K562 (cell line): Measurements from ENCODE around the gene PLCB3. TPM values are rescaled to one million over a fixed set of nuclear protein-coding genes. Genes with fewer than 3 reads are reported as not detected.
A peak's percentile ranks its signal among the peaks of the same experiment; 100 is the strongest.

Experiments
- ATAC-seq: fragments of 200-7000 bp; cut with Tn5 transposase; 3 replicates; pipeline ENCODE4 v1.9.1; 2020; ENCODE audit warnings: moderate library complexity
- BruUV-seq: library from RNA; stranded (reverse); fragments of 400-500 nt; replicated peaks from 2 replicates; lab custom pipeline; 2021; lab: Mats Ljungman, UMichigan
- CTCF ChIA-PET: fragments of 300-600 bp; formaldehyde crosslinking; extraction: SDS; loops from one replicate; lab custom pipeline; 2021; ENCODE audit warnings: low intra/inter-chr PET ratio; lab: Yijun Ruan, JAX
- POLR2A ChIA-PET: fragments of 300-600, 350-650 bp; sonication (Branson Sonifier 250); formaldehyde crosslinking; extraction: SDS; loops from one replicate; lab custom pipeline; 2021; ENCODE audit warnings: antibody characterized with exemption, inconsistent platforms; lab: Yijun Ruan, JAX
- DNase-seq, 4 experiments: peaks; one replicate each; pipeline versions ENCODE4 v3.0.0 to v3.0.0-alpha.2; 2011 to 2018; ENCODE audit warnings: low spot score in 3 of 4, mixed read lengths in 3 of 4; ENCODE audit errors: extremely low read depth in 1 of 4
- FAIRE-seq: peaks from 2 replicates; lab custom pipeline; 2011; peaks lifted over from hg19 to GRCh38; lab: Jason Lieb, UNC
- H2AFZ ChIP-seq: 2 replicates; pipeline ENCODE4 v1.6.0; 2011; ENCODE audit warnings: low read depth, low read length, control low read depth, inconsistent platforms
- H3K27ac ChIP-seq: fragments of 200-600 bp; 3 replicates; pipeline ENCODE4 v1.8.0; 2011; ENCODE audit warnings: low read depth, mild to moderate bottlenecking, control low read depth, inconsistent platforms, low read length, moderate library complexity, mixed read lengths; ENCODE audit errors: extremely low read depth
- H3K27me3 ChIP-seq, 2 experiments: fragments of 300-600 bp in 1 of 2; 2 replicates in 1 of 2; 3 replicates in 1 of 2; pipeline versions ENCODE4 v1.6.0 to v1.8.0; 2011; ENCODE audit warnings: inconsistent platforms in 2 of 2, low read length in 2 of 2, mild to moderate bottlenecking in 1 of 2, mixed read lengths in 1 of 2, moderate library complexity in 1 of 2; ENCODE audit not compliant: control insufficient read depth in 2 of 2, insufficient read depth in 2 of 2
- H3K36me3 ChIP-seq: fragments of 300-600 bp; 3 replicates; pipeline ENCODE4 v1.8.0; 2011; ENCODE audit warnings: mild to moderate bottlenecking, low read length, inconsistent platforms; ENCODE audit not compliant: control insufficient read depth, insufficient read depth
- H3K4me1 ChIP-seq, 2 experiments: fragments of 200-600 bp in 1 of 2; replicated peaks in 1 of 2; 2 replicates in 1 of 2; 3 replicates in 1 of 2; pipeline versions ENCODE4 v1.5.1 to v1.8.0; 2011; ENCODE audit warnings: inconsistent platforms in 2 of 2, low read length in 2 of 2, mild to moderate bottlenecking in 1 of 2, mixed read lengths in 1 of 2, moderate library complexity in 1 of 2; ENCODE audit not compliant: control insufficient read depth in 2 of 2, insufficient read depth in 2 of 2
- H3K4me2 ChIP-seq: 2 replicates; pipeline ENCODE4 v1.6.1; 2011; ENCODE audit warnings: low read length, control low read depth, inconsistent platforms, mixed read lengths; ENCODE audit not compliant: insufficient read depth
- H3K4me3 ChIP-seq: fragments of 200-600 bp; sonication (generic), shearing (Covaris generic); 2 replicates; pipeline ENCODE4 v1.5.1; 2016; ENCODE audit warnings: control low read depth, inconsistent platforms
- H3K79me2 ChIP-seq: fragments of 200-600 bp; 3 replicates; pipeline ENCODE4 v1.8.0; 2011; ENCODE audit warnings: low read length, inconsistent platforms; ENCODE audit not compliant: control insufficient read depth, insufficient read depth
- H3K9ac ChIP-seq, 2 experiments: 2 replicates each; pipeline versions ENCODE4 v1.6.0 to v1.6.1; 2011; ENCODE audit warnings: low read depth in 2 of 2, low read length in 2 of 2, control low read depth in 1 of 2, inconsistent platforms in 1 of 2, mild to moderate bottlenecking in 1 of 2, mixed read lengths in 1 of 2; ENCODE audit not compliant: insufficient read depth in 1 of 2
- H3K9me1 ChIP-seq: one replicate; pipeline ENCODE4 v1.6.0; 2011; ENCODE audit warnings: inconsistent platforms, mild to moderate bottlenecking, low read length, moderate library complexity; ENCODE audit not compliant: control insufficient read depth, insufficient read depth
- H3K9me3 ChIP-seq: replicated peaks from 2 replicates; pipeline ENCODE4 v1.5.1; 2011; ENCODE audit warnings: low read depth, low read length, inconsistent platforms; ENCODE audit not compliant: control insufficient read depth, insufficient read depth
- H4K20me1 ChIP-seq: replicated peaks from 2 replicates; pipeline ENCODE4 v1.6.1; 2011; ENCODE audit warnings: low read length, inconsistent platforms, mixed read lengths; ENCODE audit not compliant: control insufficient read depth, insufficient read depth
- CREM ChIP-seq: IDR thresholded peaks from 2 replicates; pipeline ENCODE4 v1.6.1; 2014; ENCODE audit warnings: antibody characterized with exemption, low read depth
- DEAF1 ChIP-seq: fragments of 450-650 bp; formaldehyde crosslinking; IDR thresholded peaks from 2 replicates; pipeline ENCODE4 v1.4.0; 2020; ENCODE audit warnings: mild to moderate bottlenecking, moderate library complexity
- FOXA3 ChIP-seq, 2 experiments: fragments of 450-650 bp in 1 of 2; sonication (generic) in 1 of 2; formaldehyde crosslinking; IDR thresholded peaks in 1 of 2; conservative IDR thresholded peaks in 1 of 2; 2 replicates each; pipeline versions ENCODE4 v1.4.0 to v1.8.0; 2020 to 2022; ENCODE audit warnings: mild to moderate bottlenecking in 2 of 2, missing genetic modification reagents in 1 of 2
- GATAD2A ChIP-seq: fragments of 450-650 bp; IDR thresholded peaks from 2 replicates; pipeline ENCODE4 v1.6.1; 2017
- HES1 ChIP-seq: fragments of 450-650 bp; IDR thresholded peaks from 2 replicates; pipeline ENCODE4 v1.6.1; 2016; ENCODE audit warnings: low read depth, mild to moderate bottlenecking, moderate library complexity
- JUNB ChIP-seq: fragments of 450-650 bp; formaldehyde crosslinking; conservative IDR thresholded peaks from 2 replicates; pipeline ENCODE4 v1.4.0; 2020; ENCODE audit warnings: mild to moderate bottlenecking
- KHSRP ChIP-seq: fragments of 450-650 bp; IDR thresholded peaks from 2 replicates; pipeline ENCODE4 v1.6.1; 2017
- NFRKB ChIP-seq: fragments of 450-650 bp; IDR thresholded peaks from 2 replicates; pipeline ENCODE4 v1.6.1; 2016; ENCODE audit warnings: low read depth
- POLR2G ChIP-seq: fragments of 200-400 bp; formaldehyde crosslinking; IDR thresholded peaks from 2 replicates; pipeline ENCODE4 v1.6.1; 2017; ENCODE audit warnings: low read depth, mild to moderate bottlenecking, antibody characterized with exemption, low read length, moderate library complexity
- SNRNP70 ChIP-seq: fragments of 200-400 bp; formaldehyde crosslinking; optimal IDR thresholded peaks from 2 replicates; pipeline ENCODE3; 2017; ENCODE audit warnings: low read depth, low read length
- TCF7 ChIP-seq: sonication (generic); IDR thresholded peaks from 2 replicates; pipeline ENCODE4 v1.6.1; 2016; ENCODE audit warnings: antibody characterized with exemption, borderline replicate concordance
- ZBTB1 ChIP-seq: sonication (generic); formaldehyde crosslinking; IDR thresholded peaks from 2 replicates; pipeline ENCODE4 v1.8.1; 2023; ENCODE audit warnings: missing genetic modification reagents, low read depth, mild to moderate bottlenecking, borderline replicate concordance
- ZFP30 ChIP-seq: fragments of 250-450 bp; sonication (Bioruptor Pico); IDR thresholded peaks from 2 replicates; pipeline ENCODE4 v1.8.0; 2022; ENCODE audit warnings: moderate library complexity, mild to moderate bottlenecking, inconsistent platforms, borderline replicate concordance
- ZFX ChIP-seq: sonication (generic); formaldehyde crosslinking; IDR thresholded peaks from 2 replicates; pipeline ENCODE4 v1.8.0; 2022; ENCODE audit warnings: mild to moderate bottlenecking, missing genetic modification reagents, moderate library complexity
- ZNF253 ChIP-seq: fragments of 250-450 bp; sonication (Bioruptor Pico); conservative IDR thresholded peaks from 2 replicates; pipeline ENCODE4 v1.6.1; 2021; ENCODE audit warnings: mild to moderate bottlenecking
- ZNF384 ChIP-seq: IDR thresholded peaks from 2 replicates; pipeline ENCODE4 v1.6.1; 2012; ENCODE audit warnings: low read depth, low read length, improper control_type of control experiment
- ZNF75A ChIP-seq: fragments of 450-650 bp; formaldehyde crosslinking; IDR thresholded peaks from 2 replicates; pipeline ENCODE4 v1.4.0; 2020; ENCODE audit warnings: mild to moderate bottlenecking
- WGBS: fragments of 100-300 bp; shearing (Covaris generic); methylation state at CpG from one replicate; pipeline ENCODE4 v1.1.6; 2016; ENCODE audit warnings: low coverage, mixed read lengths; ENCODE audit not compliant: insufficient coverage; ENCODE audit errors: missing lambda C conversion rate; 5-methylcytosine and 5-hydroxymethylcytosine counted together
- in situ Hi-C: fragments of 300-500 bp; cut with MboI; formaldehyde crosslinking; loops from 4 replicates; pipeline ENCODE4 v1.15.0; 2018; ENCODE audit warnings: inconsistent platforms, mixed read lengths
- intact Hi-C: fragments of 100-400 bp; cut with micrococcal nuclease; formaldehyde crosslinking; loops from 2 replicates; pipeline ENCODE4 v1.14.2; 2022
- polyA plus RNA-seq, 8 experiments: library from polyadenylated mRNA; depleted of rRNA in 4 of 8; stranded (reverse) in 5 of 8; unstranded in 3 of 8; fragments of >200 nt; fragmentation: Nextera tagmentation in 2 of 8; fragmentation: Illumina TruSeq in 1 of 8; extraction: Ambion mirVana in 2 of 8; extraction: Trizol in 1 of 8; gene quantifications; 2 replicates each; pipeline versions ENCODE4 v1.2.1 to v1.2.3, GENCODE V29; 2011 to 2014; ENCODE audit warnings: inconsistent platforms in 1 of 8, missing spikeins in 1 of 8
- total RNA-seq, 7 experiments: library from RNA; depleted of rRNA in 6 of 7; stranded (reverse); fragments of >200 nt in 6 of 7; fragmentation: Illumina TruSeq in 2 of 7; extraction: Trizol in 2 of 7; gene quantifications; 2 replicates each; pipeline versions ENCODE4 v1.2.1 to v1.2.3, GENCODE V29; 2011 to 2021; ENCODE audit warnings: low replicate concordance in 1 of 7
- TF ChIP-seq, protein P1 (sequence below), 2 experiments: fragments of 200-800 bp in 1 of 2; sonication (Bioruptor generic) in 1 of 2; sonication (generic) in 1 of 2; formaldehyde crosslinking in 1 of 2; IDR thresholded peaks in 1 of 2; conservative IDR thresholded peaks in 1 of 2; 2 replicates each; pipeline versions ENCODE4 v1.5.0 to v1.6.1; 2016 to 2020; ENCODE audit warnings: missing compliant biosample characterization in 1 of 2, missing genetic modification characterization in 1 of 2, missing genetic modification reagents in 1 of 2
- TF ChIP-seq, protein P2 (sequence below): sonication (generic); formaldehyde crosslinking; IDR thresholded peaks from 2 replicates; pipeline ENCODE4 v1.9.0; 2022; ENCODE audit warnings: mild to moderate bottlenecking, missing genetic modification reagents

The PLCB3 gene
- total and polyA plus RNA-seq, 9 of the 15 experiments (the other 6 are each of a cell fraction or from before 2014, with no cell fraction given): 0.31 to 44.8 (median 14.6) TPM

GRCh38 chr11:64226507-64227051, 24.8 kb upstream of the PLCB3 start:
- peaks cover 5% of the 10 kb centered on the region for H3K9me1 ChIP-seq
- peak; percentile 38 to 67 (median 62) for DNase-seq
- peak overlapping the region; percentile 23; the same call in 1 of the 2 replicates for H2AFZ ChIP-seq
- peaks cover 38% of the 10 kb centered on the region; the same call in 2 of the 3 replicates for H3K36me3 ChIP-seq
- 2% methylated on average over 26 of the region's 26 CpGs for WGBS
- H3K27me3 ChIP-seq: no peaks in the 10 kb centered on the region
- peak overlapping the region; percentile 79 to 99 for H3K9ac ChIP-seq
- H3K79me2 ChIP-seq: peaks cover 44% of the 10 kb centered on the region
- intact Hi-C loops (no loop called here), in situ Hi-C loops (no loop called here)
- peaks cover 14 to 77% of the 10 kb centered on the region in 2 experiments; a peak in 4 of 5 replicates for H3K4me1 ChIP-seq
- peak overlapping the region; percentile 83 for H3K4me2 ChIP-seq
- BruUV-seq: TSS peak; percentile 66
- ChIA-PET CTCF (no interaction called here), POLR2A (interaction anchor here (0.7 to 6.3 kb wide), 11 partner anchors 9 to 486 kb away, joined by 3 to 77 read pairs (median 3); partner anchors contain the start of gene FERMT3)
- no peaks in the 10 kb centered on the region for H3K9me3 ChIP-seq
- ATAC-seq: peak; percentile 24
- H3K4me3 ChIP-seq: peak overlapping the region; percentile 64
- no peaks in the 10 kb centered on the region for H4K20me1 ChIP-seq
- FAIRE-seq: no peak
- H3K27ac ChIP-seq: peak overlapping the region; percentile 93
- TF ChIP-seq DEAF1 (CRISPR knock-in tag) (no peak), TCF7 (no peak), JUNB (CRISPR knock-in tag) (no peak), ZNF384 (no peak), ZNF75A (CRISPR knock-in tag) (0 out of 2 replicates have a peak, but pooled peaks have one; percentile 18), ZNF253 (no peak), ZFX (CRISPR knock-in tag) (peak; percentile 46), GATAD2A (no peak), CREM (no peak), KHSRP (no peak), ZBTB1 (no peak), ZFP30 (CRISPR knock-in tag) (no peak), FOXA3 (CRISPR knock-in tag; conservative IDR thresholded peaks at IDR 0.05 in 1 of 2, IDR thresholded peaks at IDR 0.05 in 1 of 2) (0 out of 4 replicates have a peak, but pooled peaks of 1 of the 2 experiments have one; percentile 52), SNRNP70 (no peak), HES1 (no peak), POLR2G (peak; percentile 60; the same call in 1 of the 2 replicates), NFRKB (peak; percentile 23; the same call in 1 of the 2 replicates)
- TF ChIP-seq, protein P1, sequence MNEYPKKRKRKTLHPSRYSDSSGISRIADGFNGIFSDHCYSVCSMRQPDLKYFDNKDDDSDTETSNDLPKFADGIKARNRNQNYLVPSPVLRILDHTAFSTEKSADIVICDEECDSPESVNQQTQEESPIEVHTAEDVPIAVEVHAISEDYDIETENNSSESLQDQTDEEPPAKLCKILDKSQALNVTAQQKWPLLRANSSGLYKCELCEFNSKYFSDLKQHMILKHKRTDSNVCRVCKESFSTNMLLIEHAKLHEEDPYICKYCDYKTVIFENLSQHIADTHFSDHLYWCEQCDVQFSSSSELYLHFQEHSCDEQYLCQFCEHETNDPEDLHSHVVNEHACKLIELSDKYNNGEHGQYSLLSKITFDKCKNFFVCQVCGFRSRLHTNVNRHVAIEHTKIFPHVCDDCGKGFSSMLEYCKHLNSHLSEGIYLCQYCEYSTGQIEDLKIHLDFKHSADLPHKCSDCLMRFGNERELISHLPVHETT (CRISPR knock-in tag; conservative IDR thresholded peaks at IDR 0.05 in 1 of 2, IDR thresholded peaks at IDR 0.05 in 1 of 2): no peak
- TF ChIP-seq, protein P2, sequence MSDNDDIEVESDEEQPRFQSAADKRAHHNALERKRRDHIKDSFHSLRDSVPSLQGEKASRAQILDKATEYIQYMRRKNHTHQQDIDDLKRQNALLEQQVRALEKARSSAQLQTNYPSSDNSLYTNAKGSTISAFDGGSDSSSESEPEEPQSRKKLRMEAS (CRISPR knock-in tag): 0 out of 2 replicates have a peak, but pooled peaks have one; percentile 31
